NCI-H1694 (cell line): ENCODE measurements around the gene TMEM240.
A peak's percentile ranks its signal among the peaks of the same experiment; 100 is the strongest.

ENCODE experiments used
- DNase-seq: peaks from one replicate; lab custom pipeline; 2025; lab: John Stamatoyannopoulos, UW

TMEM240 gene

GRCh38 chr1:1540090-1540817, at the start of gene TMEM240:
TMEM240 (minus strand) TSS chr1:1540624; CDS start chr1:1540346, 278 bp downstream.
- peak; percentile 13 for DNase-seq

GRCh38 chr1:1583347-1584010, 43.1 kb upstream of the TMEM240 start:
- DNase-seq = no peak

- no peak for DNase-seq
Observed at GRCh38 chr1:1582585-1583346, 42.3 kb upstream of the TMEM240 start.

- no peak for DNase-seq
Observed at GRCh38 chr1:1578371-1578940, 38.0 kb upstream of the TMEM240 start.

GRCh38 chr1:1577367-1578011, 37.1 kb upstream of the TMEM240 start:
- DNase-seq = no peak

GRCh38 chr1:1574721-1575537, 34.5 kb upstream of the TMEM240 start, which contains the start of gene SSU72:
SSU72 (minus strand) TSS chr1:1574863; CDS start chr1:1574557, 306 bp downstream.
- peak; percentile 60 for DNase-seq

GRCh38 chr1:1573843-1574720, 33.7 kb upstream of the TMEM240 start:
- peak; percentile 60 for DNase-seq

GRCh38 chr1:1569341-1569740, 28.9 kb upstream of the TMEM240 start:
- no peak for DNase-seq

- no peak for DNase-seq
Observed at GRCh38 chr1:1567891-1568291, 27.5 kb upstream of the TMEM240 start.

GRCh38 chr1:1567152-1567875, 26.9 kb upstream of the TMEM240 start:
- no peak for DNase-seq

- DNase-seq = no peak
Observed at GRCh38 chr1:1565340-1565739, 24.9 kb upstream of the TMEM240 start.

- no peak for DNase-seq
Observed at GRCh38 chr1:1564268-1564667, 23.8 kb upstream of the TMEM240 start.

- DNase-seq = no peak
Observed at GRCh38 chr1:1563688-1564087, 23.3 kb upstream of the TMEM240 start.

- DNase-seq = peak; percentile 92
Observed at GRCh38 chr1:1562556-1563195, 22.3 kb upstream of the TMEM240 start.

GRCh38 chr1:1561801-1562470, 21.5 kb upstream of the TMEM240 start:
- no peak for DNase-seq

- no peak for DNase-seq
Observed at GRCh38 chr1:1560178-1560577, 19.8 kb upstream of the TMEM240 start.

GRCh38 chr1:1559066-1559465, 18.6 kb upstream of the TMEM240 start:
- DNase-seq = no peak

- no peak for DNase-seq
Observed at GRCh38 chr1:1558591-1558990, 18.2 kb upstream of the TMEM240 start.
